GM18861 (cell line): Measurements from ENCODE around the gene ANKRD44.

Source experiments
- ATAC-seq: cut with Tn5 transposase; IDR thresholded peaks from one replicate; pipeline ENCODE4 v1.9.1; 2021; ENCODE audit not compliant: unreplicated experiment

Gene ANKRD44

DNA sequence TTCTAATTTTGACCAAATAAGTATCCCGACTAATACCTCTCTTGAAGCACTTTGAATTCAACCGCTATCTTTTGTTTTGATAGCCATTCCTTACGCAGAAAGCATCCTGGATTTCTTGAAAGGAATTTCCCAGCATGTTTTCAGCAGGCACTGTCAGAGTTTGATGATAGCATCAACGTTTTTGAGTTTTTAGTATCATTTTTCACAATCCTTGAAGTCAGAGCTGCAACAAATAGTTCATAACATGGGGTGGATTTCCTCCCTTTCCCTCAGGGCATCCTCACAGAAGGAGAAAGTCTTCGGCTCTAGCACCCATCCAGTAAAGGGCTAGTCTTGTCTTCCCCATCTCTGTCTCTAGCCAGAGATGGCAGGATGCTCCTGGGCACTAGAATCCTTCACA, 46.2 kb downstream of the ANKRD44 start:
- no peak for ATAC-seq

DNA sequence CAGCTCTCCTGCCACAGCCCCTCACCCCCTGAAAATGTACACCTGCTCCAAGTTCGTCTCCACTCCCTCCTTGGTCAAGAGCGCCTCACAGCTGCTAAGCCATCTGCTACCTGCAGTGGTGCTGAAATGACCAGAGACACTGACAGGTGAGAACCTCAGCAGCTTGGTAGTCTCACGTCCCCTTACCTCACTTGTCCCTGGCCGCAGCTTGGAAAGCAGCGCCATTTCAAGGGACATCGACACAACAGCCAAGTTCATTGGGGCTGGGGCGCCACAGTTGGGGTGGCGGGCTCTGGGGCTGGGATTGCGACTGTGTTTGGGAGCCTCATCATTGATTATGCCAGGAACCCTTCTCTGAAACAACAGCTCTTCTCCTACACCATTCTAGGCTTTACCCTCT, 47.5 kb downstream of the ANKRD44 start:
- no peak for ATAC-seq

DNA sequence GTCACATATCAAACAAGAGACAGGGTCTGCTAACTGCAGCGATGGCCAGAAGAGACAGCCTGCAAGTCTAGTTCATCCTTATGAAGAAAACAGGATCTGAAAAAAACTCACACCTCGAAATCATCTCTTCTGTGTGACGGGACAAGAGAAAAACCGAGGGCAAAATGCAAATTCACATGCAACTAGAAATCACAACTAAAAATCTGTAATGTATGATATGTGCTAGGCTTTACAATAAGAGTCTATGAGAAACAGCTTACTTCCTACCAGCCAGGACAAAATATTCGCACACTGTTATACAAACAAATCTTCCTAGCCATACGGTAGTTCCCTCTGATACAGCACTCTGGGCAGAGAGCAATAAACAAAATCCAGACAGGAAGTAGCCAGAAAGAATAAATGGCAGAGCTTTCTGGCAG, 48.8 kb downstream of the ANKRD44 start:
- ATAC-seq, result peak; percentile 41

- no peak for ATAC-seq
Observed at GRCh38 chr2:197259470-197259999, 51.0 kb downstream of the ANKRD44 start.

DNA sequence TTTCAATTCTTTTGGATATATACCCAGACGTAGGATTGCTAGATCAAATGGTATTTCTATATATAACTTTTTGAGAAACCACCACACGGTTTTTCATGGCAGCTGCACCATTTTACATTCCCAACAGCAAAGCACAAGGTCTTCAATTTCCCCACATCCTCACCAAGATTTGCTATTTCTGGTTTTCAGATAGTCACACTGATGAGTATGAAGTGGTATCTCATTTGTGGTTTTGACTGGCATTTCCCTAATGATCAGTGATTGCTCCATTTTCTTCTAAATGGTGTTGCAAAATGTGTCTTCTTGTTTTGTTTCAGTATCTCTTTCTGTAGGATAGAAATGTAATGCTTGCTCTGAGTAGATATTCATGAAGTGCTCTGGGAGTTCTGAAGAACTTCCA, 52.0 kb downstream of the ANKRD44 start:
- no peak for ATAC-seq

GRCh38 chr2:197256547-197257170, 53.9 kb downstream of the ANKRD44 start:
- no peak for ATAC-seq

GRCh38 chr2:197256021-197256420, 54.6 kb downstream of the ANKRD44 start:
- no peak for ATAC-seq

GRCh38 chr2:197255543-197255942, 55.0 kb downstream of the ANKRD44 start:
- ATAC-seq, result peak; percentile 78

DNA sequence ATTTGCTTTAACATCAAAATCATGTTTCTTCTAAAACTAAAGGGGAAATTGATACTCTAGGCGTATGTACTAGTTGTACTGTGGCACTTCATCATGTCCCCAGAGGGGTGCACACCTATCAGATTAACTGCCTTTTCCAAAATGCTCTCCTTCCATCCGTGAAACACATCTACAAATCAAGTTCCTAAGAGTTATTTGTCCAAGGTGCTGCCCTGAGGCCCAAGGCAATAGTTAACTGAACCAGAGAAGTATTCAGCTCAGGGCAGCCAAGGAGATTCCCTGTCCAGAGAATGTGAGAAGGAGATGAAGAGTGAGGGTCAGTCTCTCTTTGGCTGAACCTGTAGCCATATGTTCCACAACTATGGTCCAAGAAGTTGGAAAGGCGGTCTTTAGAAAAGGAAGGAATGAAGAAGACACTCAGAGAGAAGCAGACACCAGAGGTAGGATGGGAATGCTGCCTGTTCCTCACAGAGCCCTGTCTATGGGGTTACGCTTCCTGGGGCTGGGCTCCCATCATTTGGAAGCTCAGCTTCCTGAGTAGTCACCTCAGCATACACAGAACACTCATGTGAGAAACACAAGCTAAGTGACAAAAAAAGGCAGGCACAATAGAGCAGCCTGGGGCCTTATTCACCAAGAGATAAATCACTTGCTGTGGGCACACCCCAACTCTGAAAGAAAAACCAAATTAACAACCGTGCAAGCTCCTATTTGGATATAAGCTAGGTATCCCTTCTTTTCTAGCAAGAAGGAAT, 55.6 kb downstream of the ANKRD44 start:
- peak; percentile 19 for ATAC-seq

GRCh38 chr2:197251576-197251975, 59.0 kb downstream of the ANKRD44 start:
- ATAC-seq, result no peak

GRCh38 chr2:197251163-197251562, 59.4 kb downstream of the ANKRD44 start:
- ATAC-seq, result no peak

- no peak for ATAC-seq
Observed at GRCh38 chr2:197250084-197250397, 60.5 kb downstream of the ANKRD44 start.

- no peak for ATAC-seq
Observed at GRCh38 chr2:197249381-197250083, 61.0 kb downstream of the ANKRD44 start.

DNA sequence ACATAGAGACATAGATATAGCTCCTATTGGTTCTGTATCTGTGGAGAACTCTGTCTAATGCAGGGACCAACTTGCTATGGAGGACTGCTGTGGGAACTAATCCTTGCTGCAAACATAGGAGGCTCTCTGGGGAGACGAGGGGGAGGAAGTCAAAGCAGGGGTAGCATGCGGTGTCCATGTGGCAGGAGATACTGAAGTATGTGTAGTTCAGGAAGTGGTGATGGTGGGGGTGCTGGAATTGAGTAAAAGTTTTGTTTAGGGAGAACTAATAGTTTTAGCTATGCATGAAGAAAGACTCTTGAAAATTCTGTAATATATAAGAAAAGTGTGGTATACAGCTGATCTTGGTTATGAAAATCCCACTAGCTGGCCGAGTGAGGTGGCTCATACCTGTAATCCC, 62.0 kb downstream of the ANKRD44 start:
- ATAC-seq, result peak; percentile 34

- ATAC-seq, result no peak
Observed at GRCh38 chr2:197248001-197248401, 62.6 kb downstream of the ANKRD44 start.

DNA sequence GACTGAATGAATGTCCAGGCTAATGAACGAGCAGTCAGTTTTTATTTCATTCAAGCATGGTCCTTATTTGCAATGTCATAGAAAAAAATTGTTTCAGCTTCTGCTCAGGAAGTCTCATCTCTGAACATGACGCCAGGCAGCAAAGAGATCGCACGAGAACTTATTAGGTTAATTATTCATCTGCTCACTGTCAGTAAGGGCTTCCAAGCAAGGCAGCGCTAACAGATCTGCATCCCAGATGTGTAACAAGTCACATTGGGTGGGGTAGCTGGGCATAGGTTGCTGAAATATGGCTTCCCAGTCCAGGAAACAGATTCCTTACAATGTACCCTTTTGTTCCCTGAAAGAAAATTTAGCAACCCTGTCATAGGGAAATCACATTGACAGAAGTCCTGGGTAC, 63.5 kb downstream of the ANKRD44 start:
- peak; percentile 45 for ATAC-seq

GRCh38 chr2:197245829-197246804, 64.5 kb downstream of the ANKRD44 start:
- ATAC-seq, result no peak

GRCh38 chr2:197244349-197244748, 66.2 kb downstream of the ANKRD44 start:
- ATAC-seq, result no peak

DNA sequence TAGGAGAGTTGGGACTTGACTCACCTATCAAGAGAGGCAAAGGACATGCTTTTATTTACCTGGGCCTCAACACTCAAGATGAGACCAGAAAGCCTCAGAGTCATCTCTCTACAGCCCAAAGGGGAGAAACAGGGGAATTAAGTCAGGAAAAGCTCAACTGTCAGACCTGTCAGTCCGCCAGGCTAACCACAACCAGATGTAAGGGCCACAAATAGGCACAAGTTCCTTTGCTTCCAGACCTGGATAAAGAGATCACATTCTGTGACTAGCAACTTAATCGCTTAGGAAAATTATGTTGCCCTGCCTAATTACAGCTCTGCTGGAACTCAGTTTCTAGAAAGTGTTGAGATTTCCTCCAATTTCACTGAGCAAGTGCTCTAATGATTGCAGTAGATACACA, 67.9 kb downstream of the ANKRD44 start:
- ATAC-seq, result no peak

- ATAC-seq, result no peak
Observed at GRCh38 chr2:197241596-197241995, 69.0 kb downstream of the ANKRD44 start.

GRCh38 chr2:197241153-197241552, 69.4 kb downstream of the ANKRD44 start:
- ATAC-seq, result no peak
